NCI-H146 (cell line): ENCODE measurements around the gene OXNAD1.
A peak's percentile ranks its signal among the peaks of the same experiment; 100 is the strongest.

ENCODE experiments used
- DNase-seq: peaks from one replicate; lab custom pipeline; 2025; lab: John Stamatoyannopoulos, UW

OXNAD1 gene

DNA sequence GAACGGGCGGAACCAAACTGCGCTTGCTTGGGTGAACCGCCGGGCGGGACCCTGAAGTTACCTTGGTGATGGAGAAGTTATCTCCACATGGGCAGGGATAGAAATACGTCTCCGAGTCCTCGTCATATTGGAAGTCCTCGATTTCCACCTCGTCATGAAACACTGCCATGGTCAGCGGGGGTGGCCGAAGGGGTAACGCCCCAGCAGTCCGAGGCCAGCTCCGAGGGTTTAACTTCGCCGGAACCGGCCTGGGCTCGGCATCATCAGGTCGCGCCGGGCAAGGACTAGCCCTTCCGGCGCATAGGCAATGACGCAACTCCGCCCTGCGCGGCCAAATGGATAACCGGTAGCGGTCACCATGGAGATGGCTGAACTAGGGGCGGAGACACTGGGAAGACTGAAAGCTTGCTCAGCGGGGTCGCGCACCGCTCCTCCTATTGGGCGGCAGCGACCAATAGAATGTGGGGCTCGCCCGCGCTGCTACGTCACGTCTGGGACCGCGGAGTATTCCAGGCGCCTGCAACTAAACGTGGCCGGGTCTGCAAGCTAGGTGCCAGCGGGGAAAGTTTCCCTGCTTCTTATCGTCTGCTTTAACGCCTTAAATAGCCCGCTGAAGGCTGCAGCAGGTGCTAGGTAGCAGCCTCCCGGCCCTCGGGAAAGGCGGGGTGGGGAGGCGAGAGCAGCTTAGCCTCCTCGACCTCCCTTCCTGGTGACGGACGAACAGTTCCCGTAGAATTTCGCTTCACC, at the start of gene OXNAD1, which contains the start of gene DPH3:
TSS of gene OXNAD1 (plus strand) at position 505 of the 747 bp plus-strand sequence. CDS start 5,741 bp downstream, outside the sequence.
TSS of gene DPH3 (minus strand) at position 236 of the 747 bp plus-strand sequence. CDS start at position 169, 67 bp downstream.
- DNase-seq: peak; percentile 97

GRCh38 chr3:16216373-16216935, 48.6 kb upstream of the OXNAD1 start:
- DNase-seq: no peak

DNA sequence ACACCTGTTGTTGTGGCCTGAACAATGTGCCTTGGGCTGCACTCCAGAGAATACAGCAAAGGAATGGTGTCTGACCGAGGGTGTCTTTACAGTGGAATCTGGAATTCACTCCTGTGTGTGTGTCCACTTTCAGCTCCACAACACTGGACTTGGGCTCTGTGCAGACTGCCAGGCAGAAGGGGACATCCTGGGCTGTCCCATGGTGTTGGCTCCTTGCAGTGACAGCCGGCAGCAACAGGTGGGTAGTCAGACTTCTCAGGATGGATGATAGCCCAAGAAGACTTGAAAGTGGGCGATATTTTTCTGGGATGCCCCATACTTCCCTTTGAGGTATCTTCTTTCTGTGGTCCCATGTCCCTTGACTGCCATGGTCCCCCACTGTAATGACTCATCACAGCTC, 45.2 kb upstream of the OXNAD1 start:
- DNase-seq: no peak

GRCh38 chr3:16221990-16222389, 43.0 kb upstream of the OXNAD1 start:
- no peak for DNase-seq

DNA sequence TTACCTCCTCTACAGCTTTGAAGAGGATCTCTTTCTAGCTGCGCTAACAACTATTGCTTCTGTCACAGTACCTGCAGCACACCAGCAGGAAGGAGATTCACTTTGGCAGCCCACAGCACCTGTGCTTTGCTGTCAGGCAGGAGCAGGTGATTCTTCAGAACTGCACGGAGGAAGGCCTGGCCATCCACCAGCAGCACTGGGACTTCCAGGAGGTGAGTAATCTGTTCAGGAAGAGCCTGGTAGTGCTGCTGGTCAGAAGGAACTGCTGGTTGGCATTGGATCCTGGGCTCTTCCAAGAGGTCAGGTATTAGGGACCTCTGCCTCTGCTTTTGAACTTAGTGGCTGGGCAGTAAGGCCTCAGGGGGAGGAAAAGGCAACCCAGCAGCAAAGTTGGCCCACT, 42.5 kb upstream of the OXNAD1 start:
- no peak for DNase-seq

DNA sequence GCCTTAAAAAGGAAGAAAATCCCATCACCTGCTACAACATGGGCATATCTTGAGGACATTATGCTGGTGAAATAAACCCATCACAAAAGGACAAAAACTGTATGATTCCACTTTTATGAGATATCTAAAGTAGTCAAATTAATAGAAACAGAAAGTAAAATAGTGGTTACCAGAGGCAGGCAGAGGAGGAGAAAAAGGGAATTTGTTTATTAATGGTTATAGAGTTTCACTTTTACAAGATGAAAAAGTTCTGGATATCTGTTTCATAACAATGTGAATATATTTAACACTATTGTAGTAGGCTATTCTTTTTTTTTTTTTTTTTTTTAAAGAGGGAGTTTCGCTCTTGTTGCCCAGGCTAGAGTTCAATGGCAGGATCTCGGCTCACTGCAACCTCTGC, 40.7 kb upstream of the OXNAD1 start:
- no peak for DNase-seq

GRCh38 chr3:16227566-16227965, 37.4 kb upstream of the OXNAD1 start:
- no peak for DNase-seq

- DNase-seq: no peak
These were observed 35.3 kb upstream of the OXNAD1 start for GRCh38 chr3:16229681-16230080.

GRCh38 chr3:16231983-16232382, 33.0 kb upstream of the OXNAD1 start:
- no peak for DNase-seq

DNA sequence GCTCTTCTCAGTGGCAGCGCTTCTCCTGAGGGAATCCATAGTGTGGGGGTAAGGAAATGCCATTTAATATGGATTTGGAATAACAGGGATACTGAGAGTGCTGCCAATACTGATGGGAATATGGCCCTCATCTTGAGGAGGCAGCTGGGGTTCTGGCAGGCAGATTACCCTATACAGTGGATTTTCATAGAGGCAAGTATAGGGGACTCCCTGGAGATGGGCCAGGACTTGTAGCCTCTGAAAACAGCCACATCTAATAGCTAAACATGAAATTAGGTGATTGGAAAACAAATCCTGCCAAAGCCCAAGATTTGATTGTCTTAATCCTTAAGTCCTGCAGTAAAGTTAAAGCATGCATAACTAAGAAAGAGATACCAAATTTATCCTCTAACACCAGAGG, 31.2 kb upstream of the OXNAD1 start:
- no peak for DNase-seq

GRCh38 chr3:16234281-16234680, 30.7 kb upstream of the OXNAD1 start:
- no peak for DNase-seq

DNA sequence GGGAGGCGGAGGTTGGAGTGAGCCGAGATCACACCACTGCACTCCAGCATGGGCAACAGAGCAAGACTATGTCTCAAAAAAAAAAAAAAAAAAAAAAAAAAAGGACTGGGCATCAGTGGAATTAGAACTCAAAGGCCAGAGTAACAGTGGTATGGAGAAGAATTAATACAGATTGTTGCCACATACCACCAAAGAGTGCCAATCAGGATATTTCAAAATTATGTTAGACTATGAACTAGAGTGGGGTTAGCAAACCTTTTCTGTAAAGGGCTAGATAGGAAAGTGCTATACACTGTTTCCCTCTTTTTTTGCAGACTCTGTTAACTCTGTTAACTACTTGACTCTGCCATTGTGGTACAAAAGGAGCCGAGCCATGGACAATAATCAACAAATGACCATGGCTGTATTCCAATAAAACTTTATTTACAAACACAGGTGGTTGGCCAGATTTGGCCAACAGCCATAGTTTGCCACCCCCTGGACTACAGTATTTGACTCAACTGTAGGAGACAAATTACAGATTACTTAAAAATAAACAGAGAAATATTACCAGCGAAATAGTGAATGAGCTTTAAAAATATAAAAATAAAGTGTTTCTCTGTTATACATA, 28.9 kb upstream of the OXNAD1 start:
- DNase-seq: no peak

DNA sequence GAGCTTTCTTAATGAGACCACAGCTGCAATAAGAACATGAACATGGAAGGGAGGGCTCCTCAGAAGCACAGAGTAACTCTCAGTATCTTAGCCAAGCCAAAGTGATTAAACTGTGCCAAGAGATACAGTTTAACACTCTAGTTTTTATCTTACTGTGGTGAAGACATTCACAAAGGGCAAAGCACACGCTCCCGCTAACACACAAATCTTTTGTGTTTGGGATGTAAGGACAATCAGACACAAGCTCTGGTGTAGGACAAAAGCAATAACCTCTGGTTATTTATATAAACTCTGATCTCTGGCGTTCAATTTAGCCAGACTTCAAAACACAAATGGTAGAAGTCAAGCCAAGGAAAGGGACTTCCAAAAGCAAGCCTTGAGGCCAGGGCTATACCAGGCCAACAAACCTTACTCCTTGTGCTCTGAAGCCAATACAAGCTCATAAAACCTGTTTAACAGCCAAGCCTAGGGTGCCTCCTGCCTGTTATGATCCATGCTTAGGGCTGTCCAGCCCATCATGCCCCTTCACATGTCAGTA, 28.1 kb upstream of the OXNAD1 start:
- no peak for DNase-seq

DNA sequence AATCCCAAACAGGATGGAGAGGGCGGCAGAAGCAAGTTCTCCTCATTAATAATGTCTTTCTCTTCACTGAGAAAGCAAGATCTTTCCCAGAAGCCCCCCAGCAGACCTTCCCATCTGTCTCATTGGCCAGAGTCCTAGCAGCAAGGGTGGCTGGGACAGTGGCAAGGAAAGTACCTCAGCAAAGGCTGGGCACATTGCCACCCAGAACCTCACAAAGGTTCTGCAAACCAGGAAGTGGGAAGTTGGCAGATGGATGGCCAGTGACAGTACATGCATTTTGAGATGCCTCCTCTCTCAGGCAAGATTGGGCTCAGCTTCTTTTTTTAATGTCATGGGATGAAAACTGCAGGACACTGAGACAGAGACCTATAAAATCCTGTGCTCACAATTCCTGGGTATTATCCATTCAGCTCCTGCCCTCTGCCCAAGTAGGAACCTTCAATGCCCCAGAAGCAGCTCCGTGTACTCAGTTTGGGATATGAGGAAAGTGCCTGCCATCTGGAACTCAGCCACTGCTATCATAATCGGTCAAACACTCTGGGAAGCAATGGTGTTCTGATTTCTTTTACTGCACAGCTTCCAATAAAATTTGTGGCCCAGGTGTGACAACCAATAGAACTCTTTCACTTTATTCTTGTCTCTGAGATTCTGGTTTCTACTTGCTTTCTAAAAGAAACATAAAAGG, 25.8 kb upstream of the OXNAD1 start:
- no peak for DNase-seq

- DNase-seq: no peak
These were observed 25.2 kb upstream of the OXNAD1 start for GRCh38 chr3:16239780-16240179.

GRCh38 chr3:16240229-16241023, 24.6 kb upstream of the OXNAD1 start:
- DNase-seq: no peak

DNA sequence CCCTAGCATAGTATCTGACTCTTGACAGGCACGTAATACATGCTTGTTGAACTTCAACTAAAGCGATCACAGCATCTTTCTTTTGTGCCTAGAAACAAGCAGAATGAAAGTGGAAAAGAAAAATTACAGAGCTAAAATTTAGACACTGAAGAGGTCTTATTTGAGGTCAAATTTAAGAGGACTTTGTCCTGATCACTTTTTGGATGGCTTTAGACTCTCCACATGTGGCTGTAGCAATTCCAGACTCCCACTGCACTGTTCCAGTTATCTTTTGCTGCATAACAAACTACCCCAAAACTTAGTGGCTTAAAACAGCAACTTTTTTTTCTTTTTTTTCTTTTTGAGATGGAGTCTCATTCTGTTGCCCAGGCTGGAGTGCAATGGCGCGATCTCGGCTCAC, 23.8 kb upstream of the OXNAD1 start:
- DNase-seq: no peak

DNA sequence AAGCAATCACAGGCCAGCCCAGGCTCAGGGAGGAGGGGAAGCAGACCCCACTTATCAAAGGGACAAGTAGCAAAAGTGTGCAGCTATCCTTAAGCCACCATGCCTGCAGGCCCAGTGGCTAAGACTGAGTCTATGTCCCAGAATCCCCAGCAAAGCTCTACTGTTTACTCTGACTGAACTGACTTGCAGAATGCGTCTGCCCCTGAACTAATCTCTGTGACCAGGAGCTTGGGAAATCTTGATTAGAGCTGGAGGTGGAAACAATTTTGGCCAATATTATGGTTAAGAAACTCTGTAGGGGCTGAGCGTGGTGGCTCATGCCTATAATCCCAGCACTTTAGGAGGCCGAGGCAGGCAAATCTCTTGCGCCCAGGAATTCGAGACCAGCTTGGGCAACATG, 22.8 kb upstream of the OXNAD1 start:
- no peak for DNase-seq

DNA sequence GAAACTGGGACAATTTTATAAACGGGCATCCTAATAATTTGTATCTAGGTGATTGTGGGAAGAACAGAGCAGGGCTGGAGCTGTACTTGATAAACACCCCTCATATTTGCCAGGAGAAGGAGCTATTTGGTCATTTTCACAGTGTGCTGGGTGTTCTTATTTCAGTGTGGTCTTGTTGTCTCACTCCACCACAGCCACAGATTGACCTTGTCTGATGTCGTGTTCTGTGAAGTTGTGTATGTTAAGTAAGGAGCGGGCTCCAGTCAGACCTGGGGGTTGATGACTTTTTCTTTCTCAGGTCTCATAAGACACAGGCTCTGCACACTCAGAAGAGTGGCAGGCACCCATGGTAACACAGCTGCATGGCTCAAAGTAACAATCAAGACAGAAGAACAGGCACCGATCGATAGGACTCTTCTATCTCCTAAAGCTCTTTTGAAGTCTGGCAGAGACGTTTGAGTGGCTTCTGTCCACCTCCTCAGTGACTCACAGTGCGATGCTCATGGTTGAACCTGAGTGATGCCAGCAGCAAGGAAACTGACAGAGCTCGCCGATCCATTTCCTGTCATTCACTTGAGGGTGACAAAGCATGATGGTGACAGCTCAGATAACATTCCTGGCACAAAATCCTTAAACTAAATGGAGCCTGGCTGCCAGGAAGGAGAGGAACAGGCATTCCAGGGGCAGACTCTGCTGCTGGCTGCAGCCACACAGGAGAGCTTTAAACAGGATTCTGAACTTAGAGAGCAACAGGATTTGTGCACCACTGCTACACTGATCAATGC, 21.1 kb upstream of the OXNAD1 start:
- DNase-seq: no peak

- DNase-seq: no peak
These were observed 19.4 kb upstream of the OXNAD1 start for GRCh38 chr3:16245609-16246008.
